Eye (tissue), 1 donor: ENCODE results near the gene OR2T11.
"Not testable (repeated sequence)": the region's sequence is repeated elsewhere in the genome, so short reads cannot be mapped to it uniquely, and the experiment has no call there.

Source experiments
- DNase-seq: peaks from one replicate; pipeline ENCODE4 v3.0.0-alpha.2; 2015

OR2T11 gene

DNA sequence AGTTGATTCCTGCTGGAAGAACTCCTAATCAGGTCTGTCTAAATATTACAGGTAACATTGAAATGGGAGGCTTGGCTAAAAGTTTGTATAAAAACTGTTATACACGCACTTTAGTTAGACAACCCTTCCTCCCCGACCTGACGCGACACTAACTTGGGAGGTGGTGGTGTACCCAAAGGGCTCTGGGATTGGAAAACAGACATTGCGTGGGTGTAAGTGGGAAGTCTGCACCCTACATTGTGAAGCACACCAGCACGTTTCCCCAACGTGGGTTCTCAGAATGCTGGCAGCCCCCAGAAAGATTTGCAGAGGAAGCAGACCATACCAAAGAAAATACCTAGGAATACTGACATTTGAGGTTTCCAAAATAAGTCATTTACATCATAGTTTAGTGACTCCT is 16.8 kb downstream of the OR2T11 start:
- no peak for DNase-seq

DNA sequence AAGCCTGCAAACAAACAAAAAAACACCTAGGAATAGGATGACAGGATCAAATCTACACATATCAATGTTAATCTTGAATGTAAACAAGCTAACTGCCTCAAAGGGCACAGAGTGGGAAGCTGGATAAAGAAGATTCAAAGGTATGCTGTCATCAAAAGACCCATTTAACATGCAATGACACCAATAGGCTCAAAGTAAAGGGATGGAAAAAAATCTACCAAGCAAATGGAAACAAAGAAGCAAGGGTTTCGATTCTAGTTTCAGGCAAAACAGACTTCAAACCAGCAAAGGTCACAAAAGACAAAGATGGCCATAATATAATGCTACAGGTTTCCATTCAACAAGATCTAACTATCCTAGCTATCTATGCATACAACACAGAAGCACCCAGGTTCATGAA is 21.1 kb downstream of the OR2T11 start:
- no peak for DNase-seq

DNA sequence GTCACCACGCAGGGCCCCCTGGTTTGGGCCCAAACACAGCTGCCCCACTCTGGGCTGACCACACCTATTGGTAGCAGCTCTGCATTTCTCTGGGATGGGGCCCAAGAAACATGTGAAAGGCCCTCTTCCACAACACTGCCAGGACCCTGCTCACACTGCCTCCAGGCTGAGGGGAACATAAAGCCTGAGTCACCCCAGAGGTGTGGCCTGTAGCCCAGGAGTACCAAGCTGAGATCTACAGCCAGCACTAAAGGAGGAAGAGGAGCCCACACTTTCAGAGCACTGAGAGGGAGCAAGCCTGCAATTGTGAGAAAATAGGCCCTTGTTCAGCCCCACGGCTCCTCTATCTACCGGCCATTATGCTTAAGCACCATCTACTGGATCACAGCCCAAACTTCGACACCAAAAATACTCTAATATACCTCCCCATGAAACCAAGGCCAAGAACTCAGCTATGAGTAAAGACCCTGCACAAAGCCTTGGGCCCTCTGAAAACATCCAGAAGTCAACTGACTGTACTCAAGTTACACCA is 22.9 kb downstream of the OR2T11 start:
- no peak for DNase-seq

DNA sequence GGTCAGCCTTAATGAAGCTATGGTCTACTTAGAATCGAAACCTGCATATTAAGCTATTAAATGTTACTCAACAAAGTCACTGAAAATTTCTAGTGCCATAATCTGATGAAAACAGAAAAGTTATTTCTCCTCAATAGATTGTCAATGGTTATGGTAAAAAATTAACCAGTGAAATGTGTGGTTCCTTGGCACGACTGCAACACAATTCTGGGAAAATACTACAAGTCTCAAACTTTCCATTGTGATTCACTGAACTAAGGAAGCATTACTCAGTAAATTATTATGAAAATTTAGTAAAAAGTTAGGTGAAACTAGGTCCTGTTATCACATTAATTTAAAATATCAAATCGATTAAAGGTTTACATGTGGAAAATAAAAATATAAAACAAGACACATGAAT is 24.6 kb downstream of the OR2T11 start:
- DNase-seq = no peak

DNA sequence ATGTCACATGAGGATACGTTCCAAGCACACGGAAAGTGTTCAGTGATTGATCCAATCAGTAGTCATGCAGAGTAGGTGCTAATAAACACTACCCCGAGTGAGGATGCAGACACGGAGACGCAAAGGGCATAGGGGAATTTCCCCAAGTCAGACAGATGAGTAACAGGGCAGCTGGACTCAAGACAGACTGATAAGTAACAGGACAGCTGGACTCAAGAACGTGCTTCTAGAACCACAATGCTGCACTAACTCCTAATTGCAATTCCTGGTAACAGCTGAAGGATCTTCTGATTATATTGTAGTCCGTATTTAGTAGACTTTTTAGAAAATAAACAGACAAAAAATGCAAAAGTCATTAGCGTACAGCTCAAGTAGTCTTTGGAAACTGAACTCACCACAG is 35.5 kb downstream of the OR2T11 start:
- no peak for DNase-seq

DNA sequence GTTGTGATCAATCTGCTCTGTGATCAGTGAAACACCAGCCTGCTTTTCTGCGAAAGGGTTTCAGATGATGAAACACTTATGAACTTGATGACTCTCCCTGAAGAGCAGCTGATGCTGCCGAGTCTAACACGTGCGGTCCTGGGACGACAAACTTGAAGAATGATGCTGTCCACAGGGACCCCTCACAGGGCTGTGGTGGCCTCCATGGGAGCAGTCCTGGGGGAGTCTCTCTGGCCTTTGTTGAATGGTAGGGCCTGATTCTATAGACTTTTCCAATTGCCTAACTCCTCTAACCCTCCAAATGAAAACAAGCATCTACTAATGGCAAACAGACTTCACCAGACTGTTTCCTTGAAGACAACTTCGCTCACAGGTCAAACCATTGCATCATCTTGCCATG is 37.3 kb downstream of the OR2T11 start, which contains the start of gene OR2T10:
Gene OR2T10 (minus strand): TSS at position 112 of the 400 bp plus-strand sequence. CDS start 3,932 bp downstream, outside the sequence.
- DNase-seq = no peak

DNA sequence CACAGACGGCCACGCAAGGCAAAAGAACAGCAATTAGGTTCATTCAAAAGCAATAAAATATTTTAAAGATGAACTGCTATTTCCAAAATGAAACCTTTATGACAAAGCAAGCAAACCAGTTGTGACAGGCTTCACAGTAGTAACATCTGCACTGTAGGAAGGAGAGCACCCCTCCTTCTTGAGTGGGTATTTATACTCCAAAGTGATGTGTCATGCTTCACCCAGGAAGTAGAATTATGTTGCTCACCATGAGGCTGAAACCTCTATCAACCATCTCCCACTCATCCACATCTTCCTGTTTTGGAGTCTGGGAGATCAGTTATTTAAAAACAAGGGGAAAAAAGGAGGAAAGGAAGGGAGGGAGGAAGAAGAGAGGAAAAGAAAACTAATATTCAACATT is 38.3 kb downstream of the OR2T11 start:
- DNase-seq = no peak

DNA sequence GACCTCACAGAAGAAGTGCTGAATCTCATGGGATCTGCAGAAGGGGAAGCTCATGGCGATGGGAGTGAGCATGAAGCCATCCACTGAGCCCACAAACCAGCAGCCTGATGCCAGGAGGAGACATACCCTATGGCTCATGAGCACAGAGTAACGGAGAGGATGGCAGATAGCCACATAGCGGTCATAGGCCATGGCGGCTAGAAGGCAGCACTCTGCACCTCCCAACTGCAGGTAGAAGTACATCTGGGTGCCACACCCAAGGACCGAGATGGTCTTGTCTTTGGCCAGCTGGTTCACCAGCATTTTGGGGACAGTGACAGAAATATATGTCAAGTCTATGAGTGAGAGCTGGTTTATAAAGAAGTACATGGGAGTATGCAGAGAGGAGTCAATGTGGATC is 41.7 kb downstream of the OR2T11 start:
- no peak for DNase-seq

DNA sequence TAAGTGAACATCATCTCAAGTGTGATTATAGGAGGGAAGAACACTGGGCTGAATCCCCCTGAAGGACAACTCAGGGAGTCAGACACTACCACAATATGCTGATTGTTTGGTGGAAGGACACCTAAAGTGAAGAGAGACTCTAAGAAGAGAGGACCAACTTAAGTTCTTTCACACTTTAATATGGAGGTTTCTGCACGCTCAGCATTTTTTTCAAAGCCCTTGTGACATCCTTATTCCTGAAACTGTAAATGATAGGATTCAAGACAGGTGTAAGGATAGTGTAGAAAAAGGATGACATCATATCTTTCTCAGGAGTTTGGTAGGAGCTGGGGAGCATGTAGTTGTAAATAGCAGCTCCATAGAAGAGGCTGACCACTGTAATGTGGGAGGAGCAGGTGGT is 42.2 kb downstream of the OR2T11 start:
- no peak for DNase-seq

DNA sequence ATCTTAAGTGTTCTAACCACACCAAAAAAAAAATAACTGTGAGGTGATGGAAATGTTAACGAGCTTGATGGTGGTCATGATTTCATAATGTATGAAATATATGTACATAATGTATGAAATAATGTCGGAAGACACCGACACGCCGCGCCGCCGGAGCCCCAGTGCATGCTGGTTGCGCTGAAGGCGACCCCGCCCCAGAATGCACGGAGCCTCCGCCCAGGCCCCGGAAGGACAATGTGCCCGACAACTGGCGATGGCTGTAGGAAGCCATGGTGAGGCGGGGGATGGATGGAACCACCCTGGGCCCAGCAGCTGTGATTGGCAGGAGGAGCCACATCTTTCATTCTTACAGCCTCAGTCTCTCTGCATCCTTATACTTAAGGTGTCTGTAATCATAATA is 44.8 kb downstream of the OR2T11 start:
- DNase-seq = no peak

DNA sequence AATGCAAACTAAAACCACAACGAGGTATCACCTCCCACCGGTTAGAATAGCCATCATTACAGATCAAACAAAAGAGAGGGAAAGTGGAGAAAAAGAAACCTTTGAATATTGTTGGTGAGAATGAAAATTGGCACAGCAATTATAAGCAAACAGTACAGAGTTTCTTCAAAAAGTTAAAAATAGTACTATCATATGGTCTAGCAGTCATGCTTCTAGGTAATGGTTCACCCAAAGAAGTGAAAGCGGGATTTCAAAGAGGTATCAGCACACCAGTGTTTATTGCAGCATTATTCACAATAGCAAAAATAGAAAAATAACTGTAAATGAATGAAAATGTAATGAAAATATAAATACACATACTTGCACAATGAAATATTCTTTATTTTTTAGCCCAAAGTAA is 45.6 kb downstream of the OR2T11 start:
- no peak for DNase-seq

DNA sequence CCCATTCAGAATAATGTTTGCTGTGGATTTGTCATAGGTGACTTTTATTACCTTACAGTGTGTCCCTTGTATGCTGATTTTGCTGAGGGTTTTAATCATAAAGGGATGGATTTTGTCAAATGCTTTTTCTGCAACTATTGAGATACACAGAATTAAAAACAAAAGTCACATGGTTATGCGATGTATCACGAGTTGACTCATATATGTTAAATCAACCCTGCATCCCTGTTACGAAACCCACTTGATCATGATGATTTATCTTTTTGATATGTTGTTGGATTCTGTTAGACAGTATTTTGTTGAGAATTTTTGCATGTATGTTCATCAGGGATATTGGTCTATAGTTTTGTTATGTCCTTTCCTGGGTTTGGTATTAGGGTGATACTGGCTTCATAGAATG is 49.6 kb downstream of the OR2T11 start:
- DNase-seq = no peak

DNA sequence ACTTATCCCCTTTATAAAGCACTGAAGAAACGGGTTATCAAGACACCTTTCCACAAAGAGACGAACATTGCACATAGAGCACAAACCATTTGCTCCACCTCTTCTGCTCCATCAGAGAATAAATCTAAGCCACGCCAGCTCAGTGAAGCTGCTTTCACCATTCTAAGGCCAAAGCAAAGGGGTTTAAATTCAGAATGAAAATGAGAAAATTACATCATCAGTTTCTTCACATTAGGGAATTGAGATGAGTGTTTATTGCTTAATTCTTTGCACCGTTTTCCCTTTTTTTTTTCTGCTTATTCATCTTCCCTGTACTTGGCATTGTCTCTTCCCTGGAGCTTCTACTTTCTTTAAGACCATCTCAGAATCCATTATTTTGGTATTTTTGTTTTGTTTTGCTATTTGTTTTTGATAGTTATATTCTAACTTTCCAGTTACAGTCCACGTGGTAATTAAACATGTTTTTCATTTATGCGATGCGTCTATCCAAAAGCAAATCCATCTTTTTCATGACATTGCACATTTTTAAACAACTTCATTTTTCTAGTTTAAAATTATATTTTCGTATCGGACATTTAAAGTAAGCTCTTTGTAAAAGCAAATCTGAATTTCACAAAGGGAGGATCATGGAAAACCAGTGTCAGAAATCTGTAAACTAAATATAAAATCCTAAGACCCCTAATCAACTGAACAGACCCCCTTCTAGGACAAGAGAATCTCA is 58.5 kb downstream of the OR2T11 start:
- no peak for DNase-seq

DNA sequence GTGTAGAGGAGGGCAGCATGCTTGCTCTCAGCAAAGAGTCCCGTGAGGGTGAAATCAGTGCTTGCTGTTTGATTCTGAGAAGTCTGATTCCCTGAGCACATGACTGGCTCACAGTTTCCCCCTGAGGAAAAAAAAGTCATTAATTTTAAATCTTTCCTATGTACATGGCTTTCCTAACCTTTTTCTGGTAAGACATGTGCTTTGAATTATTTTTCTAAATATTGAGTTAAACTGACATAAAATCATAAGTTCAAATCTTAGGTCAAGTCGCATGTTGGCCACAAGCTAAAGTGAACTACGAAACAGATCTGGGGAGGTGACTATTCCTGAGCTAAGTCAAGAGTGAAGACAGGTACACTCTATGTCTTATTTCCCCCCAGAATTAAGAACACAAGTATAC is 60.2 kb downstream of the OR2T11 start, which contains the start of gene OR2T34:
Gene OR2T34 (minus strand): TSS at position 101 of the 400 bp plus-strand sequence. CDS start 0 bp downstream, at position 101.
- not testable (repeated sequence) for DNase-seq

DNA sequence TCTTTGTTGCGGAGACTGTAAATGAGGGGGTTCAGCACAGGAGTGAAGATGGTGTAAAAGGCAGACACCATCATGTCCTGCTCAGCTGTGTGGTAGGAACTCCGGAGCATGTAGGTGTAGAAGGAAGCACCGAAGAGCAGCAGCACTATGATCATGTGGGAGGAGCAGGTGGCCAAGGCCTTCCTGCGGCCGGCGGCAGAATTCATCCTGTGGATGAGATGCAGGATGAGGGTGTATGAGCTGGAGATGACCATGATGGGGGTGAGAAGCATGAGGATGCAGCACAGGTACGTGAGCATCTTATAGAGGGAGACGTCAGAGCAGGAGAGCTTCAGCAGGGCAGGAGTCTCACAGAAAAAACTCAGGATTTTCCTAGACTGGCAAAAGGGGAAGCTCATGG is 61.0 kb downstream of the OR2T11 start:
- DNase-seq = not testable (repeated sequence)
